HepG2 (cell line): Measurements from ENCODE around the gene FAM229B. TPM values are rescaled to one million over a fixed set of nuclear protein-coding genes. Genes with fewer than 3 reads are reported as not detected.

Source experiments
- DMAP1 ChIP-seq: IDR thresholded peaks from 2 replicates; pipeline ENCODE4 v1.6.1; 2016
- RBFOX2 ChIP-seq: fragments of 200-400 bp; formaldehyde crosslinking; IDR thresholded peaks from 2 replicates; pipeline ENCODE4 v1.6.1; 2017; ENCODE audit warnings: low read depth, mild to moderate bottlenecking, low read length
- TBX2 ChIP-seq: sonication (generic); formaldehyde crosslinking; IDR thresholded peaks from 2 replicates; pipeline ENCODE4 v1.5.0; 2020; ENCODE audit warnings: missing genetic modification reagents, mild to moderate bottlenecking, borderline replicate concordance
- TSC22D2 ChIP-seq: sonication (generic); formaldehyde crosslinking; IDR thresholded peaks from 2 replicates; pipeline ENCODE4 v1.5.1; 2020; ENCODE audit warnings: missing genetic modification reagents, mild to moderate bottlenecking, borderline replicate concordance
- polyA plus RNA-seq, 8 experiments: library from polyadenylated mRNA; depleted of rRNA in 3 of 8; stranded (reverse) in 7 of 8; unstranded in 1 of 8; fragments of >200 nt; fragmentation: Illumina TruSeq in 4 of 8; extraction: Trizol in 4 of 8; gene quantifications; 2 replicates each; pipeline versions ENCODE4 v1.2.1 to v1.2.3, GENCODE V29; 2011 to 2016; ENCODE audit warnings: low read depth in 4 of 8, missing spikeins in 1 of 8, mixed read lengths in 1 of 8; ENCODE audit not compliant: insufficient read depth in 1 of 8
- total RNA-seq, 5 experiments: library from RNA; depleted of rRNA; stranded (reverse); fragments of >200 nt; fragmentation: Illumina TruSeq; extraction: Trizol; gene quantifications; 2 replicates each; pipeline ENCODE4 v1.2.3, GENCODE V29; 2016; ENCODE audit warnings: low read depth in 1 of 5
- TF ChIP-seq, protein P1 (sequence below), 2 experiments: sonication (generic) in 1 of 2; formaldehyde crosslinking in 1 of 2; IDR thresholded peaks; 2 replicates each; pipeline versions ENCODE4 v1.4.0 to v1.6.1; 2018 to 2020; ENCODE audit warnings: missing genetic modification reagents in 2 of 2, borderline replicate concordance in 1 of 2, low read depth in 1 of 2, mild to moderate bottlenecking in 1 of 2, missing biosample characterization in 1 of 2
- TF ChIP-seq, protein P2 (sequence below): sonication (generic); formaldehyde crosslinking; IDR thresholded peaks from 2 replicates; pipeline ENCODE4 v1.4.0; 2020; ENCODE audit warnings: missing genetic modification reagents, borderline replicate concordance
- TF ChIP-seq, protein P3 (sequence below), 2 experiments: fragments of 450-650 bp in 1 of 2; sonication (generic) in 1 of 2; formaldehyde crosslinking in 1 of 2; IDR thresholded peaks; 2 replicates each; pipeline versions ENCODE4 v1.6.1 to v1.8.0; 2016 to 2022; ENCODE audit warnings: antibody characterized with exemption in 1 of 2, mild to moderate bottlenecking in 1 of 2, missing genetic modification reagents in 1 of 2
- TF ChIP-seq, protein P4 (sequence below): sonication (generic); formaldehyde crosslinking; IDR thresholded peaks from 2 replicates; pipeline ENCODE4 v1.8.1; 2023; ENCODE audit warnings: mild to moderate bottlenecking, missing genetic modification reagents, borderline replicate concordance
- TF ChIP-seq, protein P5 (sequence below): conservative IDR thresholded peaks from 2 replicates; pipeline ENCODE4 v1.6.1; 2018; ENCODE audit warnings: missing genetic modification reagents

The FAM229B gene
- total and polyA plus RNA-seq, 2 of the 13 experiments (the other 11 are each of a cell fraction or from before 2014, with no cell fraction given), result 11.3 to 19.5 TPM

DNA sequence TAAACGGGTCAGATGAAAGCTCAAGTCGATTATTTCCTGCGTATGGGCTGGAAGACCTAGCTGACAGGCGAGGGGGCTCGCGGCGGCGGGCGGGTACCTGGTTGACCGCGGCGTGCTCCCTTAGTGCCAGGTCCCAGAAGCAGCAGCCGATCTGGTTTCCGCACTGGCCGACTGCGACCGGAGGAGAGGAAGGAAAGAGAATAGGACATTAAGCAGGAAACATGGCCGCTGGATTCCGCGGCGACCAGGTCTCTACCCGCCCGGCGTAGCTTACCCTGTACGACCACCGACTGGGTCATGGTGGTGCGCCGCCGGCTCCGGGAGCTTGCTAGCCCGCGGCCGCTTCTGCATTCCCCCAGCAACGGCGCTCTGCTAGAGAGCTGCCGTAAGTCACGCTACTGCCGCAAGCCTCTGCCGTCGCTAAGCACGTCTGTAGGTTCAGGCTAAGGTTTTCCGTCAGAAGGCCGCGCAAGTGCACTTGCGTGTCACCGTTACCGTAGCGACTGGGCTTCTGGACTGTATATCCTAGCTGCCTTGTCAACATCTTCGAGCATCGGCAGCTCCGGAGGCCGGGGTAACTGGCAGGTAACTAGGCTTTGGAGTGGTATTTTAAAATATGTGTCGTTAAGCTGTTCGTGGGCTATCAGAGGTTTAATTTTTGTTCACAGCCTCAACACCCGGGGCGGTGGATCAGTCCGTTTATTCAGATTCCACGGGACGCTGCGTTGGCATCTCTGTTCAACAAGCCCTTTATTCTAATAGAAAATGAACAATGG lies at the start of gene FAM229B, which contains the start of gene TUBE1 (continued):
- TF ChIP-seq, protein P1, sequence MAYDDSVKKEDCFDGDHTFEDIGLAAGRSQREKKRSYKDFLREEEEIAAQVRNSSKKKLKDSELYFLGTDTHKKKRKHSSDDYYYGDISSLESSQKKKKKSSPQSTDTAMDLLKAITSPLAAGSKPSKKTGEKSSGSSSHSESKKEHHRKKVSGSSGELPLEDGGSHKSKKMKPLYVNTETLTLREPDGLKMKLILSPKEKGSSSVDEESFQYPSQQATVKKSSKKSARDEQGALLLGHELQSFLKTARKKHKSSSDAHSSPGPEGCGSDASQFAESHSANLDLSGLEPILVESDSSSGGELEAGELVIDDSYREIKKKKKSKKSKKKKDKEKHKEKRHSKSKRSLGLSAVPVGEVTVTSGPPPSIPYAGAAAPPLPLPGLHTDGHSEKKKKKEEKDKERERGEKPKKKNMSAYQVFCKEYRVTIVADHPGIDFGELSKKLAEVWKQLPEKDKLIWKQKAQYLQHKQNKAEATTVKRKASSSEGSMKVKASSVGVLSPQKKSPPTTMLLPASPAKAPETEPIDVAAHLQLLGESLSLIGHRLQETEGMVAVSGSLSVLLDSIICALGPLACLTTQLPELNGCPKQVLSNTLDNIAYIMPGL (CRISPR knock-in tag; IDR thresholded peaks at IDR 0.05; ENCODE audit: borderline replicate concordance in 1 of 2, low read depth in 1 of 2), result peak; percentile 93 to 94
- TF ChIP-seq, protein P2, sequence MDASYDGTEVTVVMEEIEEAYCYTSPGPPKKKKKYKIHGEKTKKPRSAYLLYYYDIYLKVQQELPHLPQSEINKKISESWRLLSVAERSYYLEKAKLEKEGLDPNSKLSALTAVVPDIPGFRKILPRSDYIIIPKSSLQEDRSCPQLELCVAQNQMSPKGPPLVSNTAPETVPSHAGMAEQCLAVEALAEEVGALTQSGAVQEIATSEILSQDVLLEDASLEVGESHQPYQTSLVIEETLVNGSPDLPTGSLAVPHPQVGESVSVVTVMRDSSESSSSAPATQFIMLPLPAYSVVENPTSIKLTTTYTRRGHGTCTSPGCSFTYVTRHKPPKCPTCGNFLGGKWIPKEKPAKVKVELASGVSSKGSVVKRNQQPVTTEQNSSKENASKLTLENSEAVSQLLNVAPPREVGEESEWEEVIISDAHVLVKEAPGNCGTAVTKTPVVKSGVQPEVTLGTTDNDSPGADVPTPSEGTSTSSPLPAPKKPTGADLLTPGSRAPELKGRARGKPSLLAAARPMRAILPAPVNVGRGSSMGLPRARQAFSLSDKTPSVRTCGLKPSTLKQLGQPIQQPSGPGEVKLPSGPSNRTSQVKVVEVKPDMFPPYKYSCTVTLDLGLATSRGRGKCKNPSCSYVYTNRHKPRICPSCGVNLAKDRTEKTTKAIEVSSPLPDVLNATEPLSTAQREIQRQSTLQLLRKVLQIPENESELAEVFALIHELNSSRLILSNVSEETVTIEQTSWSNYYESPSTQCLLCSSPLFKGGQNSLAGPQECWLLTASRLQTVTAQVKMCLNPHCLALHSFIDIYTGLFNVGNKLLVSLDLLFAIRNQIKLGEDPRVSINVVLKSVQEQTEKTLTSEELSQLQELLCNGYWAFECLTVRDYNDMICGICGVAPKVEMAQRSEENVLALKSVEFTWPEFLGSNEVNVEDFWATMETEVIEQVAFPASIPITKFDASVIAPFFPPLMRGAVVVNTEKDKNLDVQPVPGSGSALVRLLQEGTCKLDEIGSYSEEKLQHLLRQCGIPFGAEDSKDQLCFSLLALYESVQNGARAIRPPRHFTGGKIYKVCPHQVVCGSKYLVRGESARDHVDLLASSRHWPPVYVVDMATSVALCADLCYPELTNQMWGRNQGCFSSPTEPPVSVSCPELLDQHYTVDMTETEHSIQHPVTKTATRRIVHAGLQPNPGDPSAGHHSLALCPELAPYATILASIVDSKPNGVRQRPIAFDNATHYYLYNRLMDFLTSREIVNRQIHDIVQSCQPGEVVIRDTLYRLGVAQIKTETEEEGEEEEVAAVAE (CRISPR knock-in tag), result no peak; the same call in 1 of the 2 replicates
- TF ChIP-seq, protein P3, sequence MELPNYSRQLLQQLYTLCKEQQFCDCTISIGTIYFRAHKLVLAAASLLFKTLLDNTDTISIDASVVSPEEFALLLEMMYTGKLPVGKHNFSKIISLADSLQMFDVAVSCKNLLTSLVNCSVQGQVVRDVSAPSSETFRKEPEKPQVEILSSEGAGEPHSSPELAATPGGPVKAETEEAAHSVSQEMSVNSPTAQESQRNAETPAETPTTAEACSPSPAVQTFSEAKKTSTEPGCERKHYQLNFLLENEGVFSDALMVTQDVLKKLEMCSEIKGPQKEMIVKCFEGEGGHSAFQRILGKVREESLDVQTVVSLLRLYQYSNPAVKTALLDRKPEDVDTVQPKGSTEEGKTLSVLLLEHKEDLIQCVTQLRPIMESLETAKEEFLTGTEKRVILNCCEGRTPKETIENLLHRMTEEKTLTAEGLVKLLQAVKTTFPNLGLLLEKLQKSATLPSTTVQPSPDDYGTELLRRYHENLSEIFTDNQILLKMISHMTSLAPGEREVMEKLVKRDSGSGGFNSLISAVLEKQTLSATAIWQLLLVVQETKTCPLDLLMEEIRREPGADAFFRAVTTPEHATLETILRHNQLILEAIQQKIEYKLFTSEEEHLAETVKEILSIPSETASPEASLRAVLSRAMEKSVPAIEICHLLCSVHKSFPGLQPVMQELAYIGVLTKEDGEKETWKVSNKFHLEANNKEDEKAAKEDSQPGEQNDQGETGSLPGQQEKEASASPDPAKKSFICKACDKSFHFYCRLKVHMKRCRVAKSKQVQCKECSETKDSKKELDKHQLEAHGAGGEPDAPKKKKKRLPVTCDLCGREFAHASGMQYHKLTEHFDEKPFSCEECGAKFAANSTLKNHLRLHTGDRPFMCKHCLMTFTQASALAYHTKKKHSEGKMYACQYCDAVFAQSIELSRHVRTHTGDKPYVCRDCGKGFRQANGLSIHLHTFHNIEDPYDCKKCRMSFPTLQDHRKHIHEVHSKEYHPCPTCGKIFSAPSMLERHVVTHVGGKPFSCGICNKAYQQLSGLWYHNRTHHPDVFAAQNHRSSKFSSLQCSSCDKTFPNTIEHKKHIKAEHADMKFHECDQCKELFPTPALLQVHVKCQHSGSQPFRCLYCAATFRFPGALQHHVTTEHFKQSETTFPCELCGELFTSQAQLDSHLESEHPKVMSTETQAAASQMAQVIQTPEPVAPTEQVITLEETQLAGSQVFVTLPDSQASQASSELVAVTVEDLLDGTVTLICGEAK (IDR thresholded peaks at IDR 0.05), result no peak
- TF ChIP-seq, protein P3 (CRISPR knock-in tag; IDR thresholded peaks at IDR 0.05), result peak; percentile 76; the same call in 1 of the 2 replicates
- TF ChIP-seq RBFOX2 (peak; percentile 85), DMAP1 (CRISPR knock-in tag) (peak; percentile 74), TSC22D2 (CRISPR knock-in tag) (peak; percentile 86; the same call in 1 of the 2 replicates), TBX2 (CRISPR knock-in tag) (peak; percentile 67)
- TF ChIP-seq, protein P4, sequence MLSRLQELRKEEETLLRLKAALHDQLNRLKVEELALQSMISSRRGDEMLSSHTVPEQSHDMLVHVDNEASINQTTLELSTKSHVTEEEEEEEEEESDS (CRISPR knock-in tag), result peak; percentile 52; the same call in 1 of the 2 replicates
- TF ChIP-seq, protein P5, sequence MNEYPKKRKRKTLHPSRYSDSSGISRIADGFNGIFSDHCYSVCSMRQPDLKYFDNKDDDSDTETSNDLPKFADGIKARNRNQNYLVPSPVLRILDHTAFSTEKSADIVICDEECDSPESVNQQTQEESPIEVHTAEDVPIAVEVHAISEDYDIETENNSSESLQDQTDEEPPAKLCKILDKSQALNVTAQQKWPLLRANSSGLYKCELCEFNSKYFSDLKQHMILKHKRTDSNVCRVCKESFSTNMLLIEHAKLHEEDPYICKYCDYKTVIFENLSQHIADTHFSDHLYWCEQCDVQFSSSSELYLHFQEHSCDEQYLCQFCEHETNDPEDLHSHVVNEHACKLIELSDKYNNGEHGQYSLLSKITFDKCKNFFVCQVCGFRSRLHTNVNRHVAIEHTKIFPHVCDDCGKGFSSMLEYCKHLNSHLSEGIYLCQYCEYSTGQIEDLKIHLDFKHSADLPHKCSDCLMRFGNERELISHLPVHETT (CRISPR knock-in tag), result 0 out of 2 replicates have a peak, but pooled peaks have one; percentile 56
